Vagina (tissue), 2 donors: ENCODE measurements around the gene PGM2.

Experiments used
- POLR2A ChIP-seq, 2 donors: fragments of 450-650 bp; IDR thresholded peaks; one replicate each; pipeline ENCODE4 v1.6.1; 2017; ENCODE audit warnings: antibody characterized with exemption in 2 of 2, mild to moderate bottlenecking in 2 of 2, moderate library complexity in 2 of 2
- POLR2AphosphoS5 ChIP-seq, 2 donors: sonication (generic); formaldehyde crosslinking; IDR thresholded peaks; one replicate each; pipeline ENCODE4 v1.9.0; 2017; ENCODE audit warnings: antibody characterized with exemption in 2 of 2, mild to moderate bottlenecking in 2 of 2, low read depth in 1 of 2; ENCODE audit not compliant: insufficient read depth in 1 of 2
- TF ChIP-seq, protein P1 (sequence below), 3 experiments: fragments of 450-650 bp in 2 of 3; fragments of 200-600 bp in 1 of 3; sonication (generic) in 1 of 3; IDR thresholded peaks; one replicate each; pipeline ENCODE4 v1.5.1; 2017 to 2019; ENCODE audit warnings: antibody characterized with exemption in 3 of 3, mild to moderate bottlenecking in 2 of 3, moderate library complexity in 2 of 3

DNA sequence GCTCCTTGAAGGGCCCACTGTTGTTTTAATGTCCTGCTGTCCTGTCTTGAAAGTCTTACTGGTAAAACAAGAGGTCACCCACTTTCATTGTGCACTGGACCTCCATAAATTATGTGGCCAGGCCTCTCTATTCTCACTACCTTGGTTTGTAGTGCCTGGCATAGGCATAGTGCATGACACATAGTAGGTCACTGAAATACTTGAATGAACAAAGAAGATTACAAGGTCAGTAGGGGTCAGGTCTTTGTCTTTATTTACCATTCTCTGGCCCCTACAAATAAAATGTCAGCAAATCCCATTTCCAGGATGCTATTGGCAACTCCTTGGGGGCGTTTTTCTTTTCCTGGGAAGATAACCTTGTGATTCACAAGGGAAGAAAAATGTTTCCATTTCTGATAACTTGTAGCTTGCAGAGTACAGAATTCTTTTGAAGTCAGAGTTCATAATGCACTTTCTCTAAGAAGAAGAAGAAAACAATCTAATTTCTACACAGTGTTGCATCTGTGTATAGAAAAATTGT, 1.4 kb downstream of the PGM2 start:
- TF ChIP-seq, protein P1, sequence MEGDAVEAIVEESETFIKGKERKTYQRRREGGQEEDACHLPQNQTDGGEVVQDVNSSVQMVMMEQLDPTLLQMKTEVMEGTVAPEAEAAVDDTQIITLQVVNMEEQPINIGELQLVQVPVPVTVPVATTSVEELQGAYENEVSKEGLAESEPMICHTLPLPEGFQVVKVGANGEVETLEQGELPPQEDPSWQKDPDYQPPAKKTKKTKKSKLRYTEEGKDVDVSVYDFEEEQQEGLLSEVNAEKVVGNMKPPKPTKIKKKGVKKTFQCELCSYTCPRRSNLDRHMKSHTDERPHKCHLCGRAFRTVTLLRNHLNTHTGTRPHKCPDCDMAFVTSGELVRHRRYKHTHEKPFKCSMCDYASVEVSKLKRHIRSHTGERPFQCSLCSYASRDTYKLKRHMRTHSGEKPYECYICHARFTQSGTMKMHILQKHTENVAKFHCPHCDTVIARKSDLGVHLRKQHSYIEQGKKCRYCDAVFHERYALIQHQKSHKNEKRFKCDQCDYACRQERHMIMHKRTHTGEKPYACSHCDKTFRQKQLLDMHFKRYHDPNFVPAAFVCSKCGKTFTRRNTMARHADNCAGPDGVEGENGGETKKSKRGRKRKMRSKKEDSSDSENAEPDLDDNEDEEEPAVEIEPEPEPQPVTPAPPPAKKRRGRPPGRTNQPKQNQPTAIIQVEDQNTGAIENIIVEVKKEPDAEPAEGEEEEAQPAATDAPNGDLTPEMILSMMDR (IDR thresholded peaks at IDR 0.05): no peak
- no peak for TF ChIP-seq POLR2A (IDR thresholded peaks at IDR 0.05)
- no peak for TF ChIP-seq POLR2AphosphoS5 (IDR thresholded peaks at IDR 0.05; ENCODE audit: insufficient read depth in 1 of 2, low read depth in 1 of 2)
